ENCODE measurements around the gene P2RX6.
"Not testable (repeated sequence)": the region's sequence is repeated elsewhere in the genome, so short reads cannot be mapped to it uniquely, and the experiment has no call there.

The P2RX6 gene

GRCh38 chr22:20994128-20994901 is 20.6 kb upstream of the P2RX6 start:
- no peak for DNase-seq (ENCODE audit: low read depth, low spot score)

- no peak for DNase-seq (ENCODE audit: low read depth, low spot score)
Measured at GRCh38 chr22:20994902-20995241, 20.1 kb upstream of the P2RX6 start.

DNA sequence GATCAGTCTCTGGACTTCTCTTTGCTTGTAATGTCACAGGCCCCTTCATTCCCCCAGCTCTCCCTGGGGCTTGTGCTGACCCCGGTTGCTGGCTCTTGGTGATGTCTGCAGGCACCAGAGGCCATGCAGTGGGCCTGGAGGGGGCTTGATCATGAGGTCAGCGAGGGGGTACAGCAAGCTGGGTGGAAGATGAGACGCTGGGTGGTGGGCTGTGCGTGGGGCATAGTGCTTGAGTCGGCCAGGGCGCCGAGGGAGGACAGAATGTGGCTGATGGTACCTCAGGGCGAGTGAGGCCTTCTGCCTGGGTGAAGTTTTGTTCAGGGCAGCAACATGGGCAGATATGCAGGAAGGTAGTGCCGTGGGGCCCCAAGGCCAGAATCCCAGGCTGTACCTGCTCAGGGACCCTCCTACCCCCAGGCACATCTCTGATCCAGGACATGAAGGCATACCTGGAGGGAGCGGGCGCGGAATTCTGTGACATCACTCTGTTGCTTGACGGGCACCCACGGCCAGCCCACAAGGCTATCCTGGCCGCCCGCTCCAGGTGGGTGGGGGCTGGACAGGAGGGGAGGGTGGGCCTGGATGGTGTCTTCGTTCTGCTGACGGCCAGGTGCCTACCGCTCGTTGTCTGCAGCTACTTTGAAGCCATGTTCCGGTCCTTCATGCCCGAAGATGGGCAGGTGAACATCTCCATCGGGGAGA is 19.5 kb upstream of the P2RX6 start:
- no peak for DNase-seq (ENCODE audit: low read depth, low spot score)

DNA sequence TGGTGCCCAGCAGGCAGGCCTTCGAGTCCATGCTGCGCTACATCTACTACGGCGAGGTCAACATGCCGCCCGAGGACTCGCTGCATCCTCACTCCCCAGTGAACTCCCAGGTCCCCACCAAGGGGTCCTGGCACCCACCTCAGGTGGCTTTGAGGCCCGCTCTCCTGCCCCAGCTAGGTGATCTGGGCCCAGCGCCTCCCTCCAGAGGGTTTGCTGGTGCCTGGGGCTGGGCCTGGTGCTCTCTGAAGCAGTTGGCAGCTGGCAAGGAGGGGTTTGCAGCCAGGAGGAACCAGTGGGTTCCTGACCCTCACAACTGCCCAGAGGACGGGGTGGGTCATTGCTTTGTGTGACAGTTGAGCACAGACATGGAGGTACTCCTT is 18.9 kb upstream of the P2RX6 start:
- DNase-seq (ENCODE audit: low read depth, low spot score): no peak

GRCh38 chr22:20996598-20997535 is 18.1 kb upstream of the P2RX6 start:
- DNase-seq (ENCODE audit: low read depth, low spot score): no peak

DNA sequence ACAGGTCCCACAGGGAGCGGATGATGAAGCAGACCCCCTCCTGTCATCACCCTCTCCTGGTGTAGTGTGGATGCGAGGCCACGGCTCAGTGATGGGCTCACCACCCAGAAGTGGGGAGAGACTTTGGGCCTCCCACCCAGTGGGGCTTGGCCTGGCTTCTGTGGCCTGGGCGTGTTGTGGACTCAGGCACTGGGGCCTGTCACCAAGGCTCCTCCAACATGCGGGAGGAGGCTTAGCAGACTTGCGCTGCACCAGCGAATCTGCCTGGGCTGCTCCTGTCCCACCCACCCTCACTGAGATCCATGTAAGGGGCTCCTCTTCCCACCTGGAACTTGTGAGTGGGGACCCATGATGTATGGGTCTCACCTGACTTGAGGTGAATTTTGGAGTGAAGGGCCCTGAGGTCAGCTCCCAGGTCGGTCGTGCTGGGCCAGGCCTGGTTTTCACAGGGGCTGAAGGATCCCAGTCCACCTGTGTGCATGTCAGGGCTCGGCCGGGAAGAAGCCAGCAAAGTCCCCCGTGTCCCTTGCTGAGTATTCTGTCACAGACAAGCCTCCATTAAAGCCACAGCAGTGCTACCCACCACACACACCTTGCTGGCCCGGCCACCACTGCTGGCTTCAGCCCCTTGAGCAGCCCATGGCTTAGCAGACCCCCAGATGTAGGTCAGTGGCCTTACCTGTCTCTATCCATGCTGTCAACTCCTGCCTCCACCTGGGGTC is 17.3 kb upstream of the P2RX6 start:
- DNase-seq (ENCODE audit: low read depth, low spot score): no peak

- DNase-seq (ENCODE audit: low read depth, low spot score): no peak
Measured at GRCh38 chr22:20998411-20999336, 16.3 kb upstream of the P2RX6 start.

- DNase-seq (ENCODE audit: low read depth, low spot score): no peak
Measured at GRCh38 chr22:20999350-21000206, 15.4 kb upstream of the P2RX6 start.

DNA sequence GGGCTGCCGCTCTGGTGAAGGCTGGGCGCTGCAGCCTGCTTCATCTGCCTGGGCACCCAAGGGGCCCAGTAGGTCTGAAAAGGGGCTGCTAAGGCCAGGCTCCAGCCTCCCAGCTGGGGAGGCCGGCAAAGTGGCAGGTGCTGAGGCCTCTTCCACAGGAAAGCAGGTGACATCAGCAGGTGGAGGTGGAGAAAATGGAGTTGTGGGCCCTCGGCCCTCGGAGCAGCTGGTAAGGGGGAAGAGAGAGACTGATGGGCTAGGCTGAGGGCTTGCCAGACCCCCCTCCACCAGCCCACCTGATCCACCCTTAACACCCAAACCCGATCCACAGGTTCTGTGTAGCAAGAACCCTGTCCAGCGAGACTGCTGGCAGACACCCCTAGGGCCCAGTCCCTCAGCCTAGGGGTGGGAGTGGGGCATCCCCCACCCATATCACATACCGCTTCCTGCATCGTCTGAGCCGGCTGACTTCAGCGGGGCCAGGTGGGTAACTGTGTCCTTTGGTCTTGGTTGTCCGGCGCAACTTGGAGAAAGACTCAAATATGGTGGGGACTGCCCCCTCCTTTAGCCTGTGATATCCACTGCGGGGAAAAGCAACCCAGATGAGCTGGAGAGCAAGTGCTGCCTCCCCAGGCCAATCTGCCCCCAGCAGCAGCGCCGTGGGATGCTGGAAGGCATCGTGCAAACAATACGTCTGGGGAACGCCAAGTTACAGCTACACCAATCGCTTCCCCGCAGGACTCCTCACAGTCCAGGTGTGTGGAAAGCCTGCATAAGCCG is 14.6 kb upstream of the P2RX6 start:
- no peak for DNase-seq (ENCODE audit: low read depth, low spot score)

DNA sequence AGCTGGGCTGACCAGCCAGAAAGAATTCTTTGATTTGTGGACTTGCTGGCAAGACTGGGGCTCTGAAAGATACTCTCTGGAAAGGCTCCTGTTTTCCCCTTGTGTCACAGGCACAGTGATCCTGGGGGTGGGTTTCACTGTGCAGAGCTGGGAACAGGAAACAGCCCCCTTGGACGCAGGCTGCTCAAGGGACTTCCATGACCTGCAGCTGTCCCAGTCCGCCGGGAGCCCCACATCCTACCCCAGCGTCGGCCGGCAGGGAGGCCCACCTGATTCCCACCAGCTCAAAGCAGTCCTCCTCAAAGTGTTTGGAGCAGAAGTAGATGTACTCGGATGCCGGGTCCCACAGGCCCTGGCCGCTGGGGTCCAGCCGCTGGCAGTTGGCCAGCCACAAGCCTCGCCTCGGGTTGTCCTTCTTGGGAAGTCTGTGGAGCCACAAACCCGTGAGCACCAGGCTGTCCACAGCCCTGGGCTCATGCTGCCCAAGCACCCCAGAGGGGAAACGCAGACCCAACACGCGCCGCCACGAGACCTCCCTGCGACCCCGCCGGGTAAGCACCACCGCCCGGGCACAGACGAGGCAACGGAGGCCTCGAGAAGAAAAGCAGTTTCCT is 13.9 kb upstream of the P2RX6 start:
- DNase-seq (ENCODE audit: low read depth, low spot score): no peak

DNA sequence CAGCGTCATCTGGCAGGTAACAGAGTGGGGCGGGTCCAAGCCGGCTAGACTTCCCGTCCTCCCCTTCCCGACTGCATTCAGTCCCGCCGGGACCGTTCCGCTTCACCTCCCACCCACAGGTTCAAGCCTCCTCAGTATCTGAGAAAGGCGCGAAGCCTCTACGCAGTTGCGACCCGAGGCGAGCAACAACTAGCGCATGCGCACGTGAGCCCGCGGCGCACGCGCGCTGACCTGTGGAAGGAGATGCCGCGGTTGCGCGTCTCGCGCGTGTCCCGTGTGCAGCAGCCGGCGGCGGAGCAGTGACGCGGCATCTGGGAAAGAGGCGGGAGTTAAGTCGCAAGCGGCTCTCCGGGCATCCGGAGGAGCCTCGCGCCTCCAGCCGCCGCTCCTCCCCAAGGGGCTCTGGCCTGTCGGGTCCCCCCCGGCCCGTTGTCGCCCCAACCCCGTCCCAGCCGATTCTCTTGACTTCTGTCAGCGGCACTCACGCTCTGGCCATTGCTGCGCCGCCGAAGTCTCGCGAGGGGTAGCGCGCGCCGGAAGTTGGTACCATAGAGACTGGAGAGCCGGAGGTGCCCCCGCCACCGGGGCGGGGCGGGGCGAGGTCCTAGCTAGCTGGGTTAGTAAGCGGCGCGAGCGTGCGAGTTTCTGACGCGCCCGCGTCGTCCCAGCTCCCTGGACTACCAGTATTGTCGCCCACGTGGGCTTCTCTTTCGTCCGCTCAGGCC is 13.2 kb upstream of the P2RX6 start, which contains the start of gene THAP7:
THAP7 (minus strand) TSS at position 518 of the 725 bp plus-strand sequence; CDS start at position 311, 207 bp downstream.
- peak; percentile 94 for DNase-seq (ENCODE audit: low read depth, low spot score)

GRCh38 chr22:21003782-21004181 is 11.2 kb upstream of the P2RX6 start:
- DNase-seq (ENCODE audit: low read depth, low spot score): no peak

GRCh38 chr22:21009208-21009607 is 5.8 kb upstream of the P2RX6 start:
- not testable (repeated sequence) for DNase-seq (ENCODE audit: low read depth, low spot score)

DNA sequence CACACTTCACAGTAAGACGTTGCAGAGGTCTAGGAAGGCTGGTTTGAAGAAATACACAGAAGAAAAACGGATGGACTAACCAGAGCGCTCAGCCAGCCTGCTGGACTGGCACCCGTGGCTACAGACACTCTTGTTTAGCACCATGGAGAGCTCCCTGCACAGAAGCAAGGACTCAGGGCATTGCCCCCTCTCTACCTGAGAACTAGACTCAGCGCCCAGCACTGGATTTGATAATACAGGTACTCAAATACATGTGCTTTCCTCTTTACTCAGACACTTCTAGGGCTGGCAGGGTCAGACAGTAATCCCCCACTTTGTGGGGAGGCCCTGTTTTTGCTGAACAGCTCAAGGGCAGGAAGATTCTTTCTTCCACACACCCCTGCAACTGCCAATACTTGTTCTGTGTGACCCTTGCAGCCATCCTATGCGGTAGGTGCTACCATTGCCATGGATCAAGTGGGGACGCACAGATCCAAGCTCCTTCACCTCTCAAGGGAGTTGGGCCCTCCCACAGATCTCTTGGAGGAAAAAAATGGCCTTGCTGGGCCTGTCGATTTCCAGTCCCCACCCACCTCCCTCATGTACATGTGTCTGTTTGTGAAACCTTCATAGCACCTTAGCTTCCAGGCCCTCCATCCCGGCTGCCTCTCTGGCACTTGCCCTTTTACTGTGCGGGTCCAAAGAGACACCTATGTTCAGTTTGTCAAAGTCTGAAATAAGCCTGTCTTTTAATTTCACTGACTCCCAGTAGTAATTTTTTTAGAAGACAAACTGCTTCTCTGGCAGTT is 5.1 kb upstream of the P2RX6 start:
- DNase-seq (ENCODE audit: low read depth, low spot score): no peak

GRCh38 chr22:21010426-21011113 is 4.4 kb upstream of the P2RX6 start:
- DNase-seq (ENCODE audit: low read depth, low spot score): no peak

All from activated naive CD8-positive, alpha-beta T cell treated with anti-CD3 and anti-CD28 coated beads, Interleukin-2, amount 50 U/mL, for 16 hours (primary cell).